Vagina (tissue), 2 donors: ENCODE data around the gene TRABD2B.

Experiments used
- POLR2A ChIP-seq, 2 donors: fragments of 450-650 bp; IDR thresholded peaks; one replicate each; pipeline ENCODE4 v1.6.1; 2017; ENCODE audit warnings: antibody characterized with exemption in 2 of 2, mild to moderate bottlenecking in 2 of 2, moderate library complexity in 2 of 2
- POLR2AphosphoS5 ChIP-seq, 2 donors: sonication (generic); formaldehyde crosslinking; IDR thresholded peaks; one replicate each; pipeline ENCODE4 v1.9.0; 2017; ENCODE audit warnings: antibody characterized with exemption in 2 of 2, mild to moderate bottlenecking in 2 of 2, low read depth in 1 of 2; ENCODE audit not compliant: insufficient read depth in 1 of 2

- TF ChIP-seq POLR2A (IDR thresholded peaks at IDR 0.05) (no peak), POLR2AphosphoS5 (IDR thresholded peaks at IDR 0.05; ENCODE audit: insufficient read depth in 1 of 2, low read depth in 1 of 2) (no peak)
Measured at GRCh38 chr1:47819574-47819888, 177.7 kb downstream of the TRABD2B start.
